ENCODE measurements around the gene PLEKHM3. TPM values are rescaled to one million over a fixed set of nuclear protein-coding genes. Genes with fewer than 3 reads are reported as not detected.
A peak's percentile ranks its signal among the peaks of the same experiment; 100 is the strongest.

Gene PLEKHM3
- total and polyA plus RNA-seq, 2 of the 13 experiments (the other 11 are each of a cell fraction or from before 2014, with no cell fraction given): 4.5 to 4.7 TPM

DNA sequence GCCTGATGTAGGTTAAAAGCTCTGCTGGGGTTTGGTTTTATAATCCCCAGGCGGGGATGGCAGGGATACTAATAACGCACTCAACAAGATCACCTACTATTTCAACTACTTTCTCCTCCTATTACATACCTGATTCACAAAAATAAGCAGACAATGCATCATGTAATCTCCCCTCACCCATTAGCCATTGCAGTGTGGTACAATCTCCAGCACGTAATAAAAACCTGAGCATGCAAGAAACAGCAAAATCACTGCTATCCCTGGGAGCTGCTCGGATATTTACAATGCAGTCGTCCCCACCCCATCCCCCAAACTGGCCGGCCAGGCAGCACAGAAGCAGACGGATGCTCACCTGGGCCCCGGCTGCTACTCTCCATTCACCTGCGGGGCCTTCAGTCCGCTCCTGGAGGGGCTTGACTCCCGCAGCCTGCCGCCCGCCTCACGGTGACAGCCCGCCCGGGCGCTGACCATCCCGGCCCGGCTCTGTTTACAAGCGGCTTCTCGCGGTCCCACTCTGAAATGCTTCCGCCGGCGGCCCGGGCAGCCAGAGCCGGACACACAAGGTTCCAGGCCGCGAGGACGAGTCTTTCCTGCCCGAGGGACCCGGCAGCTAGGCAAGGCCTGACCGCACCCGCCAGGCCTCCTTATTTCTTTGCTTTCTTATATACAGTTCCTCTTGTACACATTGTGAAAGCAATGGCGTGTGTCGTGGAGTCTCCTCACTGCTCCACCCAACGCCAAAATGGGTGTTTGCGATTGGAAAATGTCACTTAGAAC, at the start of gene PLEKHM3 (continued):
- TF ChIP-seq, protein P1, sequence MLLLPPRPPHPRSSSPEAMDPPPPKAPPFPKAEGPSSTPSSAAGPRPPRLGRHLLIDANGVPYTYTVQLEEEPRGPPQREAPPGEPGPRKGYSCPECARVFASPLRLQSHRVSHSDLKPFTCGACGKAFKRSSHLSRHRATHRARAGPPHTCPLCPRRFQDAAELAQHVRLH (CRISPR knock-in tag; IDR thresholded peaks at IDR 0.05; ENCODE audit: borderline replicate concordance, low read depth): peak; percentile 98
- TF ChIP-seq CHD2 (IDR thresholded peaks at IDR 0.05; ENCODE audit: low read depth, low read length) (peak; percentile 79), REPIN1 (CRISPR knock-in tag; IDR thresholded peaks at IDR 0.05; ENCODE audit: borderline replicate concordance, low read depth) (peak; percentile 100), NR2F6 (IDR thresholded peaks at IDR 0.05) (peak; percentile 61; the same call in 1 of the 2 replicates), NR2F6 (CRISPR knock-in tag; IDR thresholded peaks at IDR 0.05) (peak; percentile 76; the same call in 1 of the 2 replicates), ZNF782 (CRISPR knock-in tag; IDR thresholded peaks at IDR 0.05; ENCODE audit: borderline replicate concordance) (peak; percentile 99), HNRNPH1 (optimal IDR thresholded peaks at IDR 0.05; ENCODE audit: low read depth, low read length) (no peak), GTF2F1 (IDR thresholded peaks at IDR 0.05; ENCODE audit: low read length) (peak; percentile 76; the same call in 1 of the 2 replicates), ZIK1 (CRISPR knock-in tag; IDR thresholded peaks at IDR 0.05; ENCODE audit: borderline replicate concordance, low read depth) (peak; percentile 86), ZNF619 (CRISPR knock-in tag; IDR thresholded peaks at IDR 0.05) (peak; percentile 88; the same call in 1 of the 2 replicates), AGO1 (IDR thresholded peaks at IDR 0.05; ENCODE audit: low read depth, low read length, poor library complexity, severe bottlenecking) (peak; percentile 69), ZNF460 (CRISPR knock-in tag; IDR thresholded peaks at IDR 0.05; ENCODE audit: borderline replicate concordance) (peak; percentile 68; the same call in 1 of the 2 replicates)
- TF ChIP-seq, protein P2, sequence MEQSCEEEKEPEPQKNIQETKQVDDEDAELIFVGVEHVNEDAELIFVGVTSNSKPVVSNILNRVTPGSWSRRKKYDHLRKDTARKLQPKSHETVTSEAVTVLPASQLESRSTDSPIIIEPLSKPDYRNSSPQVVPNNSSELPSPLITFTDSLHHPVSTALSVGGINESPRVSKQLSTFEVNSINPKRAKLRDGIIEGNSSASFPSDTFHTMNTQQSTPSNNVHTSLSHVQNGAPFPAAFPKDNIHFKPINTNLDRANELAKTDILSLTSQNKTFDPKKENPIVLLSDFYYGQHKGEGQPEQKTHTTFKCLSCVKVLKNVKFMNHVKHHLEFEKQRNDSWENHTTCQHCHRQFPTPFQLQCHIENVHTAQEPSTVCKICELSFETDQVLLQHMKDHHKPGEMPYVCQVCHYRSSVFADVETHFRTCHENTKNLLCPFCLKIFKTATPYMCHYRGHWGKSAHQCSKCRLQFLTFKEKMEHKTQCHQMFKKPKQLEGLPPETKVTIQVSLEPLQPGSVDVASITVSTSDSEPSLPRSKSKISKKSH (CRISPR knock-in tag; IDR thresholded peaks at IDR 0.05; ENCODE audit: borderline replicate concordance): peak; percentile 92
- TF ChIP-seq, protein P3, sequence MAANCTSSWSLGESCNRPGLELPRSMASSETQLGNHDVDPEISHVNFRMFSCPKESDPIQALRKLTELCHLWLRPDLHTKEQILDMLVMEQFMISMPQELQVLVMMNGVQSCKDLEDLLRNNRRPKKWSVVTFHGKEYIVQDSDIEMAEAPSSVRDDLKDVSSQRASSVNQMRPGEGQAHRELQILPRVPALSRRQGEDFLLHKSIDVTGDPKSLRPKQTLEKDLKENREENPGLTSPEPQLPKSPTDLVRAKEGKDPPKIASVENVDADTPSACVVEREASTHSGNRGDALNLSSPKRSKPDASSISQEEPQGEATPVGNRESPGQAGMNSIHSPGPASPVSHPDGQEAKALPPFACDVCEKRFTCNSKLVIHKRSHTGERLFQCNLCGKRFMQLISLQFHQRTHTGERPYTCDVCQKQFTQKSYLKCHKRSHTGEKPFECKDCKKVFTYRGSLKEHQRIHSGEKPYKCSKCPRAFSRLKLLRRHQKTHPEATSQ (CRISPR knock-in tag; IDR thresholded peaks at IDR 0.05; ENCODE audit: borderline replicate concordance): peak; percentile 99
- TF ChIP-seq, protein P4, sequence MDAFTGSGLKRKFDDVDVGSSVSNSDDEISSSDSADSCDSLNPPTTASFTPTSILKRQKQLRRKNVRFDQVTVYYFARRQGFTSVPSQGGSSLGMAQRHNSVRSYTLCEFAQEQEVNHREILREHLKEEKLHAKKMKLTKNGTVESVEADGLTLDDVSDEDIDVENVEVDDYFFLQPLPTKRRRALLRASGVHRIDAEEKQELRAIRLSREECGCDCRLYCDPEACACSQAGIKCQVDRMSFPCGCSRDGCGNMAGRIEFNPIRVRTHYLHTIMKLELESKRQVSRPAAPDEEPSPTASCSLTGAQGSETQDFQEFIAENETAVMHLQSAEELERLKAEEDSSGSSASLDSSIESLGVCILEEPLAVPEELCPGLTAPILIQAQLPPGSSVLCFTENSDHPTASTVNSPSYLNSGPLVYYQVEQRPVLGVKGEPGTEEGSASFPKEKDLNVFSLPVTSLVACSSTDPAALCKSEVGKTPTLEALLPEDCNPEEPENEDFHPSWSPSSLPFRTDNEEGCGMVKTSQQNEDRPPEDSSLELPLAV (CRISPR knock-in tag; conservative IDR thresholded peaks at IDR 0.05; ENCODE audit: low read depth): no peak
- TF ChIP-seq, protein P5, sequence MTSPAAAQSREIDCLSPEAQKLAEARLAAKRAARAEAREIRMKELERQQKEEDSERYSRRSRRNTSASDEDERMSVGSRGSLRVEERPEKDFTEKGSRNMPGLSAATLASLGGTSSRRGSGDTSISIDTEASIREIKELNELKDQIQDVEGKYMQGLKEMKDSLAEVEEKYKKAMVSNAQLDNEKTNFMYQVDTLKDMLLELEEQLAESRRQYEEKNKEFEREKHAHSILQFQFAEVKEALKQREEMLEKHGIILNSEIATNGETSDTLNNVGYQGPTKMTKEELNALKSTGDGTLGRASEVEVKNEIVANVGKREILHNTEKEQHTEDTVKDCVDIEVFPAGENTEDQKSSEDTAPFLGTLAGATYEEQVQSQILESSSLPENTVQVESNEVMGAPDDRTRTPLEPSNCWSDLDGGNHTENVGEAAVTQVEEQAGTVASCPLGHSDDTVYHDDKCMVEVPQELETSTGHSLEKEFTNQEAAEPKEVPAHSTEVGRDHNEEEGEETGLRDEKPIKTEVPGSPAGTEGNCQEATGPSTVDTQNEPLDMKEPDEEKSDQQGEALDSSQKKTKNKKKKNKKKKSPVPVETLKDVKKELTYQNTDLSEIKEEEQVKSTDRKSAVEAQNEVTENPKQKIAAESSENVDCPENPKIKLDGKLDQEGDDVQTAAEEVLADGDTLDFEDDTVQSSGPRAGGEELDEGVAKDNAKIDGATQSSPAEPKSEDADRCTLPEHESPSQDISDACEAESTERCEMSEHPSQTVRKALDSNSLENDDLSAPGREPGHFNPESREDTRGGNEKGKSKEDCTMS (CRISPR knock-in tag; conservative IDR thresholded peaks at IDR 0.05): 0 out of 2 replicates have a peak, but pooled peaks have one; percentile 89

Measured in HepG2 (cell line).